MM.1S (cell line): ENCODE measurements around the gene USP46.

Experiments
- DNase-seq: peaks from one replicate; pipeline ENCODE4 v3.0.0-alpha.2; 2015
- H2AFZ ChIP-seq: fragments of 300-600 bp; sonication (generic); 2 replicates; pipeline ENCODE4 v1.6.0; 2016; ENCODE audit warnings: antibody characterized with exemption, low read length
- H3F3A ChIP-seq: fragments of 300-600 bp; sonication (generic); 2 replicates; pipeline ENCODE4 v1.6.1; 2016; ENCODE audit warnings: mild to moderate bottlenecking, antibody characterized with exemption, low read length, moderate library complexity, mixed read lengths; ENCODE audit not compliant: insufficient read depth
- H3K27ac ChIP-seq: fragments of 300-600 bp; sonication (generic); 2 replicates; pipeline ENCODE4 v1.5.1; 2016; ENCODE audit warnings: mild to moderate bottlenecking, low read length
- H3K27me3 ChIP-seq: fragments of 300-600 bp; sonication (generic); replicated peaks from 2 replicates; pipeline ENCODE4 v1.6.0; 2016; ENCODE audit warnings: low read length; ENCODE audit not compliant: insufficient read depth
- H3K36me3 ChIP-seq: fragments of 300-600 bp; sonication (generic); replicated peaks from 2 replicates; pipeline ENCODE4 v1.6.1; 2016; ENCODE audit warnings: mild to moderate bottlenecking, low read length, mixed read lengths; ENCODE audit not compliant: insufficient read depth
- H3K4me1 ChIP-seq: fragments of 300-600 bp; sonication (generic); 2 replicates; pipeline ENCODE4 v1.6.1; 2016; ENCODE audit warnings: low read length, mixed read lengths
- H3K4me2 ChIP-seq: fragments of 300-600 bp; sonication (generic); 2 replicates; pipeline ENCODE4 v1.6.0; 2016; ENCODE audit warnings: low read depth, low read length
- H3K4me3 ChIP-seq: fragments of 300-600 bp; sonication (generic); 2 replicates; pipeline ENCODE4 v1.5.1; 2016; ENCODE audit warnings: low read length, mixed read lengths
- H3K79me2 ChIP-seq: fragments of 300-600 bp; sonication (generic); 2 replicates; pipeline ENCODE4 v1.6.1; 2016; ENCODE audit warnings: mixed run types, low read length, mixed read lengths
- H3K9ac ChIP-seq: fragments of 300-600 bp; sonication (generic); 2 replicates; pipeline ENCODE4 v1.6.1; 2016; ENCODE audit warnings: low read length, mixed read lengths
- H3K9me2 ChIP-seq: fragments of 300-600 bp; sonication (generic); replicated peaks from 2 replicates; pipeline ENCODE4 v1.6.1; 2016; ENCODE audit warnings: mild to moderate bottlenecking, low read length, mixed read lengths; ENCODE audit not compliant: insufficient read depth
- H3K9me3 ChIP-seq: fragments of 300-600 bp; sonication (generic); replicated peaks from 2 replicates; pipeline ENCODE4 v1.6.1; 2016; ENCODE audit warnings: mild to moderate bottlenecking, low read length, mixed read lengths; ENCODE audit not compliant: insufficient read depth
- H4K20me1 ChIP-seq: fragments of 300-600 bp; sonication (generic); 2 replicates; pipeline ENCODE4 v1.6.1; 2016; ENCODE audit warnings: mild to moderate bottlenecking, low read length, moderate library complexity, mixed read lengths; ENCODE audit not compliant: insufficient read depth
- CTCF ChIP-seq: fragments of 300-600 bp; sonication (generic); IDR thresholded peaks from 2 replicates; pipeline ENCODE4 v1.5.1; 2016; ENCODE audit warnings: antibody characterized with exemption, low read length, mixed read lengths
- EZH2 ChIP-seq: fragments of 300-600 bp; sonication (generic); optimal IDR thresholded peaks from 2 replicates; pipeline ENCODE3; 2017; ENCODE audit warnings: low read depth, mild to moderate bottlenecking, antibody characterized with exemption, low read length, mixed read lengths
- EZH2phosphoT487 ChIP-seq: fragments of 300-600 bp; sonication (generic); IDR thresholded peaks from 2 replicates; pipeline ENCODE4 v1.6.1; 2018; ENCODE audit warnings: antibody characterized with exemption, low read length

The USP46 gene

GRCh38 chr4:52684896-52685295 is 25.8 kb upstream of the USP46 start:
- no peak overlapping the region for H3K9ac ChIP-seq
- no peaks in the 10 kb centered on the region for H3K9me3 ChIP-seq
- H3K4me3 ChIP-seq, result no peak overlapping the region
- H3K4me2 ChIP-seq, result no peak overlapping the region
- peak; percentile 16 for DNase-seq
- H2AFZ ChIP-seq, result no peak overlapping the region
- no peaks in the 10 kb centered on the region; the same call in 1 of the 2 replicates for H3K4me1 ChIP-seq
- H3K79me2 ChIP-seq, result no peaks in the 10 kb centered on the region
- TF ChIP-seq CTCF, result no peak
- no peak for TF ChIP-seq EZH2phosphoT487
- no peak for TF ChIP-seq EZH2
- no peaks in the 10 kb centered on the region for H4K20me1 ChIP-seq
- no peaks in the 10 kb centered on the region for H3K36me3 ChIP-seq
- no peaks in the 10 kb centered on the region; the same call in 1 of the 2 replicates for H3K27me3 ChIP-seq
- H3K9me2 ChIP-seq, result no peaks in the 10 kb centered on the region
- no peak overlapping the region for H3K27ac ChIP-seq
- no peaks in the 10 kb centered on the region for H3F3A ChIP-seq

DNA sequence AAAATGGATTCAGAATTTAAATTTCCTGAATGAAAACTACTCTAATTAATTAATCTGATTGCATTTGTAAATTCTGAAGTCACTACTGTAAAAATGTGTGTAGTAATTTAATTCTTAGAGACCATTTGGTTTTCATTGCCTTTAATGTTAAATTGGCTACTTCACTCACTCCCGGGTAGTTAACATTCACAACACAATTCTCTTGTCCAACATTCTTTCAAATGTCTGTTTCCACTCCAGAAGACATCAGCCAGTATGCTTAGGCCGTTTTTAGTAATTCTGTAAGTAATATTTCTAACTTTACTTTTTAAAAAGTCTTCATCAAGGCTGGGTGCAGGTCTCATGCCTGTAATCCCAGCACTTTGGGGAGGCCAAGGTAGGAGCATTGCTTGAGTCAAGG is 21.3 kb upstream of the USP46 start:
- no peak overlapping the region for H3K9ac ChIP-seq
- H3K4me3 ChIP-seq, result no peak overlapping the region
- H2AFZ ChIP-seq, result no peak overlapping the region
- no peaks in the 10 kb centered on the region for H3K9me2 ChIP-seq
- no peak overlapping the region for H3K4me2 ChIP-seq
- TF ChIP-seq EZH2, result no peak
- H3K27me3 ChIP-seq, result no peaks in the 10 kb centered on the region; the same call in 1 of the 2 replicates
- no peaks in the 10 kb centered on the region for H3F3A ChIP-seq
- no peaks in the 10 kb centered on the region; the same call in 1 of the 2 replicates for H3K4me1 ChIP-seq
- no peaks in the 10 kb centered on the region for H3K79me2 ChIP-seq
- no peak overlapping the region for H3K27ac ChIP-seq
- no peaks in the 10 kb centered on the region for H3K36me3 ChIP-seq
- DNase-seq, result no peak
- no peaks in the 10 kb centered on the region for H3K9me3 ChIP-seq
- no peaks in the 10 kb centered on the region for H4K20me1 ChIP-seq

DNA sequence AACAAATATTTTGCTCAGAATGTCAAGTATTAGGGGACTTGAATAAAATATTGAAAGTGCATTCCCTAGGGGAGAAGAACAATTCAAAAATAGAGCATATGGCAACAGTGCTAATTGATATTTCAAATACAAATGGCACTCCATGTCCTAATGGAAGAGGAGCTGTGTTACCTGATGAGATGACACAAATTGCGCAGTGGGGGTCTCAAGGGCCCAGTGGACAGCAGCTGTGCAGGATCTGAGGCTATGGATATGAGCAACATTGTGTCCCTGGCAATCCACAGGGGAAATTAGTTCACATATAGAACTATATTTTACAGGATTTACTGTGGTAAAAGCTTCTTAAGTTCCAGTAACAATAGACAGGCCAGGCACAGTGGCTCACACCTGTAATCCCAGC is 17.4 kb upstream of the USP46 start:
- H3K36me3 ChIP-seq, result no peaks in the 10 kb centered on the region
- no peak for TF ChIP-seq CTCF
- TF ChIP-seq EZH2, result no peak
- no peaks in the 10 kb centered on the region for H3K4me1 ChIP-seq
- no peaks in the 10 kb centered on the region for H3K9me3 ChIP-seq
- no peaks in the 10 kb centered on the region for H3F3A ChIP-seq
- no peaks in the 10 kb centered on the region for H3K79me2 ChIP-seq
- no peak overlapping the region for H3K4me3 ChIP-seq
- no peak overlapping the region for H2AFZ ChIP-seq
- no peaks in the 10 kb centered on the region for H4K20me1 ChIP-seq
- H3K9ac ChIP-seq, result no peak overlapping the region
- H3K27me3 ChIP-seq, result no peaks in the 10 kb centered on the region; the same call in 1 of the 2 replicates
- H3K4me2 ChIP-seq, result no peak overlapping the region
- H3K27ac ChIP-seq, result no peak overlapping the region
- DNase-seq, result no peak
- H3K9me2 ChIP-seq, result no peaks in the 10 kb centered on the region

DNA sequence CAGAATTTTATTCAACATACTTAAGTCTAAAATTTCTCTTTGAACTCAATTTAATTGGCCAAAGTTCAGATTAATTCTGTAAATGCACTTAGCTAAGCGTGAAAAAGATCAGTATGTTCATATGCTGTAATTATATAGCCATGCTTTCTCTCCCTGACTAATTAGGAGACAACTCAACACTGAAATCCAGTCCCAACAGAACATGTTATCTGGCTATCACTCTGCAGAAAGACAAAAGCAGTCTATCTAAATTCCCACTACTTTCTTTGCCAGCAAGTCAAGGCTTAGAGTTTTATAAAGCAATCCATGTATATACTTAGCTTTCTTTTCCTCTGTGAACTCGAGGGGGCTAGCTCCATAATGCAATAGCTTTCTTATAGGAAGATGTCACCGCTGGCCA is 16.0 kb upstream of the USP46 start:
- Histone ChIP-seq H3K9me2 (no peaks in the 10 kb centered on the region), H3K27ac (no peak overlapping the region)

More for the DNA sequence above, 16.0 kb upstream of the USP46 start:
- no peak for DNase-seq
- H3K9ac ChIP-seq, result no peak overlapping the region
- TF ChIP-seq CTCF, result no peak
- no peaks in the 10 kb centered on the region; the same call in 1 of the 2 replicates for H3K27me3 ChIP-seq
- H3K9me3 ChIP-seq, result no peaks in the 10 kb centered on the region
- no peaks in the 10 kb centered on the region for H3K79me2 ChIP-seq
- no peak overlapping the region for H3K4me2 ChIP-seq
- no peaks in the 10 kb centered on the region for H3F3A ChIP-seq
- H3K4me3 ChIP-seq, result no peak overlapping the region
- no peak overlapping the region for H2AFZ ChIP-seq
- H4K20me1 ChIP-seq, result no peaks in the 10 kb centered on the region
- no peaks in the 10 kb centered on the region for H3K36me3 ChIP-seq
- no peaks in the 10 kb centered on the region for H3K4me1 ChIP-seq
